ENCODE results near the gene IQGAP1. TPM values are rescaled to one million over a fixed set of nuclear protein-coding genes. Genes with fewer than 3 reads are reported as not detected.

IQGAP1 gene
- polyA plus RNA-seq, 1 donor (not counting 4 experiments of a cell fraction or from before 2014, with no cell fraction given) = 310 TPM

DNA sequence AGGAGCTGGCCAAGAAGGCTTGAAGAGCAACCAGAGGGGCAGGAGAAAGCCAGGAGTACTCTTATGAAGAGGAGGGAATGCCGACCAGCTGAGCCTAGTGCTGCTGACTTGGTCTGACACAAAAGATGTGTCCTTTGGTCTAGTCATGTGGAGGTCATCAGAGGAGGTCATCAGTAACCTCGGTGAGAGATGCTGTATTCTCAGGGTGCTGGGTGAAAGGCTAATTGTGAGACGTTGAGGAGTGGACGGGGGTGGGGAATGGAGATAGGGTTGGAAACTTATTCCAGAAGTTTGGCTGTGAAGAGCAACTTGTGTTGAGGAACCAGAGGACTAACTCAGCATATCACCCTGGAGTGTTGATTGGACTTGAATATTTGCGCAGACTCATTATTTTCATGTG lies 147.2 kb downstream of the IQGAP1 start:
- H3K9me3 ChIP-seq (ENCODE audit: control insufficient read depth, low read depth, low read length) = no peaks in the 10 kb centered on the region
- no peak overlapping the region for H2AFZ ChIP-seq (ENCODE audit: control insufficient read depth, low read length)
- TF ChIP-seq EZH2 (IDR thresholded peaks at IDR 0.05; ENCODE audit: low read length) = no peak
- TF ChIP-seq, protein P1, sequence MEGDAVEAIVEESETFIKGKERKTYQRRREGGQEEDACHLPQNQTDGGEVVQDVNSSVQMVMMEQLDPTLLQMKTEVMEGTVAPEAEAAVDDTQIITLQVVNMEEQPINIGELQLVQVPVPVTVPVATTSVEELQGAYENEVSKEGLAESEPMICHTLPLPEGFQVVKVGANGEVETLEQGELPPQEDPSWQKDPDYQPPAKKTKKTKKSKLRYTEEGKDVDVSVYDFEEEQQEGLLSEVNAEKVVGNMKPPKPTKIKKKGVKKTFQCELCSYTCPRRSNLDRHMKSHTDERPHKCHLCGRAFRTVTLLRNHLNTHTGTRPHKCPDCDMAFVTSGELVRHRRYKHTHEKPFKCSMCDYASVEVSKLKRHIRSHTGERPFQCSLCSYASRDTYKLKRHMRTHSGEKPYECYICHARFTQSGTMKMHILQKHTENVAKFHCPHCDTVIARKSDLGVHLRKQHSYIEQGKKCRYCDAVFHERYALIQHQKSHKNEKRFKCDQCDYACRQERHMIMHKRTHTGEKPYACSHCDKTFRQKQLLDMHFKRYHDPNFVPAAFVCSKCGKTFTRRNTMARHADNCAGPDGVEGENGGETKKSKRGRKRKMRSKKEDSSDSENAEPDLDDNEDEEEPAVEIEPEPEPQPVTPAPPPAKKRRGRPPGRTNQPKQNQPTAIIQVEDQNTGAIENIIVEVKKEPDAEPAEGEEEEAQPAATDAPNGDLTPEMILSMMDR (optimal IDR thresholded peaks at IDR 0.05 in 1 of 3, IDR thresholded peaks at IDR 0.05 in 1 of 3, conservative IDR thresholded peaks at IDR 0.05 in 1 of 3; ENCODE audit: extremely low read depth in 1 of 3, insufficient read depth in 2 of 3, low read length in 3 of 3) = no peak
- H3K4me1 ChIP-seq (ENCODE audit: control insufficient read depth, extremely low read depth, insufficient read depth, low read length) = peaks cover 8% of the 10 kb centered on the region
- peaks cover 63% of the 10 kb centered on the region for H3K79me2 ChIP-seq (ENCODE audit: control insufficient read depth, insufficient read depth, low read length)
- no peak for DNase-seq (ENCODE audit: low read depth, low spot score)
- H3K27me3 ChIP-seq (ENCODE audit: control insufficient read depth, extremely low read depth, insufficient read depth, low read length) = no peaks in the 10 kb centered on the region
- H3K9me1 ChIP-seq (ENCODE audit: control insufficient read depth, extremely low read depth, insufficient read depth, low read length) = no peaks in the 10 kb centered on the region
- dilution Hi-C loops (cut with MboI; ENCODE audit: extremely low pct_ligation_motif_present, low sequenced_read_pairs) = no loop called here
- H3K4me3 ChIP-seq (ENCODE audit: control insufficient read depth in 2 of 3, extremely low read depth in 1 of 3, insufficient read depth in 2 of 3, low read depth in 1 of 3, low read length in 3 of 3) = no peak overlapping the region
- no peak overlapping the region for H3K9ac ChIP-seq (ENCODE audit: control insufficient read depth, extremely low read depth, insufficient read depth, low read length)
- FAIRE-seq = no peak
- H3K27ac ChIP-seq (ENCODE audit: control insufficient read depth, insufficient read depth, low read length) = no peak overlapping the region
- no peaks in the 10 kb centered on the region for H4K20me1 ChIP-seq (ENCODE audit: control insufficient read depth, extremely low read depth, insufficient read depth, low read length)
- H3K4me2 ChIP-seq (ENCODE audit: control insufficient read depth, extremely low read depth, insufficient read depth, low read depth, low read length) = no peak overlapping the region
- H3K36me3 ChIP-seq (ENCODE audit: control insufficient read depth in 2 of 2, extremely low read depth in 1 of 2, insufficient read depth in 2 of 2, low read length in 2 of 2) = peaks cover 2 to 4% of the 10 kb centered on the region in 2 experiments

DNA sequence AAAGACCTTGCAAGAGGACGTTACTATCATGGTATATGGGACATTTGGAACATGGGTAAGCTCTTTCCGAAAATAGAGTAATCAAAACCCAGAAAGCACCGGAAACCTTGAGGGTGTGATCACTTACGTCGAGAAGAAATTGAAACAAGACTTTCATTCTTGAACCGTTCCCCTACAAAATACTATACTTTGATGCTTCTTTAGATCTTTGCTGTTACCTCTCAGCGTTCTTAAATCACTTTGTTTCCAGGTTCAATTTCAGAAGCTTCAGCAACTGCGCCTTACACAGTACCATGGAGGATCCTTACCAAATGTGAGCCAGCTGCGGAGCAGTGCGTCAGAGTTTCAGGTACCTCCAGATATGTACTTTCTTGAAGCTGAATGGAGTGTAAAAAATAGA lies 151.7 kb downstream of the IQGAP1 start:
- Histone ChIP-seq H2AFZ (ENCODE audit: control insufficient read depth, low read length) (no peak overlapping the region), H3K27ac (ENCODE audit: control insufficient read depth, insufficient read depth, low read length) (no peak overlapping the region), H3K36me3 (ENCODE audit: control insufficient read depth in 2 of 2, extremely low read depth in 1 of 2, insufficient read depth in 2 of 2, low read length in 2 of 2) (peaks cover 3 to 4% of the 10 kb centered on the region in 2 experiments), H3K9me3 (ENCODE audit: control insufficient read depth, low read depth, low read length) (no peaks in the 10 kb centered on the region), H3K79me2 (ENCODE audit: control insufficient read depth, insufficient read depth, low read length) (peaks cover 24% of the 10 kb centered on the region), H3K4me2 (ENCODE audit: control insufficient read depth, extremely low read depth, insufficient read depth, low read depth, low read length) (no peak overlapping the region), H3K27me3 (ENCODE audit: control insufficient read depth, extremely low read depth, insufficient read depth, low read length) (no peaks in the 10 kb centered on the region), H3K9me1 (ENCODE audit: control insufficient read depth, extremely low read depth, insufficient read depth, low read length) (no peaks in the 10 kb centered on the region), H4K20me1 (ENCODE audit: control insufficient read depth, extremely low read depth, insufficient read depth, low read length) (no peaks in the 10 kb centered on the region), H3K4me1 (ENCODE audit: control insufficient read depth, extremely low read depth, insufficient read depth, low read length) (no peaks in the 10 kb centered on the region), H3K9ac (ENCODE audit: control insufficient read depth, extremely low read depth, insufficient read depth, low read length) (no peak overlapping the region), H3K4me3 (ENCODE audit: control insufficient read depth in 2 of 3, extremely low read depth in 1 of 3, insufficient read depth in 2 of 3, low read depth in 1 of 3, low read length in 3 of 3) (no peak overlapping the region)
- DNase-seq (ENCODE audit: low read depth, low spot score) = no peak
- dilution Hi-C loops (cut with MboI; ENCODE audit: extremely low pct_ligation_motif_present, low sequenced_read_pairs) = no loop called here
- FAIRE-seq = no peak
- no peak for TF ChIP-seq EZH2 (IDR thresholded peaks at IDR 0.05; ENCODE audit: low read length)
- TF ChIP-seq, protein P1 (optimal IDR thresholded peaks at IDR 0.05 in 1 of 3, IDR thresholded peaks at IDR 0.05 in 1 of 3, conservative IDR thresholded peaks at IDR 0.05 in 1 of 3; ENCODE audit: extremely low read depth in 1 of 3, insufficient read depth in 2 of 3, low read length in 3 of 3) = no peak
